ENCODE measurements around the gene NR4A2. TPM values are rescaled to one million over a fixed set of nuclear protein-coding genes. Genes with fewer than 3 reads are reported as not detected.

The NR4A2 gene
- total and polyA plus RNA-seq, 7 donors: 1.8 to 11.3 (median 2.6) TPM

- Histone ChIP-seq H3K36me3 (no peaks in the 10 kb centered on the region), H3K27me3 (peaks cover 0 to 5% (median 0%) of the 10 kb centered on the region in 3 donors), H3K9me3 (no peaks in the 10 kb centered on the region), H3K4me3 (peak overlapping the region; percentile 71 to 83 (median 74)), H3K4me1 (peaks cover 0 to 26% (median 3%) of the 10 kb centered on the region in 4 donors), H3K27ac (peak overlapping the region; percentile 98 to 100 (median 98))
- intact Hi-C loops (cut with DNase I): loop anchor here (1.0 to 10.0 kb wide), 4 partner anchors 8 to 840 kb away; partner anchors contain the start of gene GPD2
- TF ChIP-seq POLR2A (IDR thresholded peaks at IDR 0.05) (peak; percentile 77 to 87), EP300 (IDR thresholded peaks at IDR 0.05) (peak; percentile 92 to 96 (median 95)), POLR2AphosphoS5 (IDR thresholded peaks at IDR 0.05) (peak; percentile 86 to 93 (median 92))
- TF ChIP-seq, protein P1, sequence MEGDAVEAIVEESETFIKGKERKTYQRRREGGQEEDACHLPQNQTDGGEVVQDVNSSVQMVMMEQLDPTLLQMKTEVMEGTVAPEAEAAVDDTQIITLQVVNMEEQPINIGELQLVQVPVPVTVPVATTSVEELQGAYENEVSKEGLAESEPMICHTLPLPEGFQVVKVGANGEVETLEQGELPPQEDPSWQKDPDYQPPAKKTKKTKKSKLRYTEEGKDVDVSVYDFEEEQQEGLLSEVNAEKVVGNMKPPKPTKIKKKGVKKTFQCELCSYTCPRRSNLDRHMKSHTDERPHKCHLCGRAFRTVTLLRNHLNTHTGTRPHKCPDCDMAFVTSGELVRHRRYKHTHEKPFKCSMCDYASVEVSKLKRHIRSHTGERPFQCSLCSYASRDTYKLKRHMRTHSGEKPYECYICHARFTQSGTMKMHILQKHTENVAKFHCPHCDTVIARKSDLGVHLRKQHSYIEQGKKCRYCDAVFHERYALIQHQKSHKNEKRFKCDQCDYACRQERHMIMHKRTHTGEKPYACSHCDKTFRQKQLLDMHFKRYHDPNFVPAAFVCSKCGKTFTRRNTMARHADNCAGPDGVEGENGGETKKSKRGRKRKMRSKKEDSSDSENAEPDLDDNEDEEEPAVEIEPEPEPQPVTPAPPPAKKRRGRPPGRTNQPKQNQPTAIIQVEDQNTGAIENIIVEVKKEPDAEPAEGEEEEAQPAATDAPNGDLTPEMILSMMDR (IDR thresholded peaks at IDR 0.05): peak in 1 of 4 experiments; percentile 7
- peak; percentile 98 for DNase-seq
- 1% methylated on average over 40 of the region's 40 CpGs for WGBS, 2 donors
Observed at GRCh38 chr2:156334496-156335478, 2.3 kb upstream of the NR4A2 start.

DNA sequence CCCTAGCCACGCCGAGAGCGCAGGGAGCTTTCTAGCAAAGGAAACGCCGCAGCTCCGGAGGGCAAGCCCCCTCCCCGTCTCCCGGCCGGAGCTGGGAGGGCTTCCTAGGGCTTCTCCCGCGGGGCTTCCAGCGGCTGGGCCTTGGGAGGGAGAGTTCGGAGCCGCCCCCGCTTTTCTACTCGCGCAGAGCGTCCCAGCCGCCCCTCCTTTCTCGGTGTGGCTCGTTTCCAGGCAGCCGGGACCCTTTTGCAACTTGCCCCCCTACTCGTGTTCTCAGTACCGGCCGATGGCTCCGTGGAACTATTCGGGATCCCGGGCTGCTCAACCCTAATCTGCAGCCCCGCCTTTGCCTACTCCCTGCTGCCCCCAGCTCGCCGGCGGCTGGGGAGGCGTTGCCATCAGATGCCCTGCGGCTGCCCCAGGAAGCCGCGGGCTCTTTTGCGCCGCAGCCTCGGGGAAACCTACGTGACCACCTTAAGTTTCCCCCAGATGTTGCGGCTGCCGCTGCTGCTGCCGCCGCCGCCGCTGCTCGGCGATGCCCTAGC is 1.5 kb upstream of the NR4A2 start:
- Histone ChIP-seq H3K4me1 (peaks cover 0 to 32% (median 3%) of the 10 kb centered on the region in 4 donors), H3K9me3 (no peaks in the 10 kb centered on the region), H3K27ac (peak overlapping the region; percentile 98 to 100 (median 98)), H3K36me3 (no peaks in the 10 kb centered on the region), H3K4me3 (peak overlapping the region; percentile 71 to 83 (median 74)), H3K27me3 (peaks cover 0 to 13% (median 0%) of the 10 kb centered on the region in 3 donors)
- intact Hi-C loops (cut with DNase I): loop anchor here (1.0 to 10.0 kb wide), 4 partner anchors 8 to 841 kb away; partner anchors contain the start of gene GPD2
- DNase-seq: peak; percentile 89
- WGBS, 2 donors: 0 to 1% methylated on average over 48 of the region's 48 CpGs
- TF ChIP-seq POLR2AphosphoS5 (IDR thresholded peaks at IDR 0.05) (peak in 2 of 4 donors; percentile 41 to 48), POLR2A (IDR thresholded peaks at IDR 0.05) (peak in 1 of 2 donors; percentile 38)
- TF ChIP-seq, protein P1 (IDR thresholded peaks at IDR 0.05): no peak

- peak overlapping the region; percentile 98 to 100 (median 98) for H3K27ac ChIP-seq
- H3K4me1 ChIP-seq: peaks cover 0 to 32% (median 3%) of the 10 kb centered on the region in 4 donors
- 0% methylated on average over 28 of the region's 28 CpGs for WGBS, 2 donors
- intact Hi-C loops (cut with DNase I): loop anchor here (10.0 kb wide), 1 partner anchor 841 kb away; no protein-coding TSS in a partner anchor
- TF ChIP-seq POLR2AphosphoS5 (IDR thresholded peaks at IDR 0.05): peak in 1 of 4 donors; percentile 21
- TF ChIP-seq, protein P1 (IDR thresholded peaks at IDR 0.05): no peak
- no peak for TF ChIP-seq POLR2A (IDR thresholded peaks at IDR 0.05)
- no peaks in the 10 kb centered on the region for H3K36me3 ChIP-seq
- no peak for DNase-seq
- H3K4me3 ChIP-seq: peak overlapping the region; percentile 71 to 83 (median 74)
- no peaks in the 10 kb centered on the region for H3K9me3 ChIP-seq
- peaks cover 0 to 19% (median 0%) of the 10 kb centered on the region in 3 donors for H3K27me3 ChIP-seq
Observed at GRCh38 chr2:156333274-156333950, 891 bp upstream of the NR4A2 start.

- Histone ChIP-seq H3K36me3 (peaks cover 0 to 5% (median 2%) of the 10 kb centered on the region in 4 donors), H3K4me1 (peaks cover 0 to 32% (median 3%) of the 10 kb centered on the region in 4 donors), H3K27ac (peak overlapping the region; percentile 98 to 100 (median 98)), H3K27me3 (peaks cover 0 to 29% (median 0%) of the 10 kb centered on the region in 3 donors), H3K9me3 (no peaks in the 10 kb centered on the region), H3K4me3 (peak overlapping the region; percentile 71 to 83 (median 74))
- DNase-seq: no peak
- intact Hi-C loops (cut with DNase I): loop anchor here (10.0 kb wide), 1 partner anchor 843 kb away; no protein-coding TSS in a partner anchor
- WGBS, 2 donors: 1% methylated on average over 12 of the region's 12 CpGs
- TF ChIP-seq, protein P1 (IDR thresholded peaks at IDR 0.05): no peak
- TF ChIP-seq POLR2A (IDR thresholded peaks at IDR 0.05) (no peak), POLR2AphosphoS5 (IDR thresholded peaks at IDR 0.05) (no peak), EP300 (IDR thresholded peaks at IDR 0.05) (no peak)
Observed at GRCh38 chr2:156332284-156332533, 312 bp downstream of the NR4A2 start.
